NCI-H187 (cell line): ENCODE results near the gene RNF125.
"Not testable (repeated sequence)": the region's sequence is repeated elsewhere in the genome, so short reads cannot be mapped to it uniquely, and the experiment has no call there.

ENCODE experiments used
- DNase-seq, 2 experiments: peaks; one replicate each; lab custom pipeline; 2025; lab: John Stamatoyannopoulos, UW

Gene RNF125

GRCh38 chr18:32018331-32019250, at the start of gene RNF125:
TSS of gene RNF125 (plus strand) at chr18:32018825. CDS start at chr18:32018864, 39 bp downstream.
- DNase-seq = peak; percentile 79 to 81

- no peak for DNase-seq
Measured at GRCh38 chr18:31970617-31971016, 48.0 kb upstream of the RNF125 start.

- DNase-seq = no peak
Measured at GRCh38 chr18:31973929-31974546, 44.6 kb upstream of the RNF125 start.

- no peak for DNase-seq
Measured at GRCh38 chr18:31976242-31976641, 42.4 kb upstream of the RNF125 start.

- DNase-seq = peak in 1 of 2 experiments; percentile 25
Measured at GRCh38 chr18:31977270-31977872, 41.3 kb upstream of the RNF125 start.

- DNase-seq = no peak
Measured at GRCh38 chr18:31978616-31979015, 40.0 kb upstream of the RNF125 start.

GRCh38 chr18:31979714-31980113, 38.9 kb upstream of the RNF125 start:
- no peak for DNase-seq

GRCh38 chr18:31980863-31981262, 37.8 kb upstream of the RNF125 start:
- no peak for DNase-seq

- DNase-seq = no peak
Measured at GRCh38 chr18:31983020-31983419, 35.6 kb upstream of the RNF125 start.

GRCh38 chr18:31983976-31984375, 34.6 kb upstream of the RNF125 start:
- DNase-seq = no peak

- no peak for DNase-seq
Measured at GRCh38 chr18:31990823-31991222, 27.8 kb upstream of the RNF125 start.

- DNase-seq = no peak
Measured at GRCh38 chr18:31996007-31996406, 22.6 kb upstream of the RNF125 start.

- no peak for DNase-seq
Measured at GRCh38 chr18:31998880-31999412, 19.7 kb upstream of the RNF125 start.

- DNase-seq = not testable (repeated sequence)
Measured at GRCh38 chr18:32001141-32001540, 17.5 kb upstream of the RNF125 start.

GRCh38 chr18:32003822-32004221, 14.8 kb upstream of the RNF125 start:
- DNase-seq = not testable (repeated sequence)

GRCh38 chr18:32010124-32010721, 8.4 kb upstream of the RNF125 start:
- DNase-seq = no peak

- DNase-seq = no peak
Measured at GRCh38 chr18:32011193-32011592, 7.4 kb upstream of the RNF125 start.

GRCh38 chr18:32019251-32019948, 775 bp downstream of the RNF125 start:
- DNase-seq = peak in 1 of 2 experiments; percentile 26

GRCh38 chr18:32019949-32020625, 1.5 kb downstream of the RNF125 start:
- not testable (repeated sequence) for DNase-seq

GRCh38 chr18:32021756-32022564, 3.3 kb downstream of the RNF125 start:
- no peak for DNase-seq
